Activated naive CD8-positive, alpha-beta T cell treated with anti-CD3 and anti-CD28 coated beads, Interleukin-2, amount 50 U/mL, for 24 hours (primary cell): Measurements from ENCODE around the gene TSNAX.
A peak's percentile ranks its signal among the peaks of the same experiment; 100 is the strongest.

Experiments used
- ATAC-seq: fragments of 150-1000 bp; cut with Tn5 transposase; one replicate; pipeline ENCODE4 v1.10.0; 2021
- DNase-seq: peaks from one replicate; pipeline ENCODE4 v3.0.0; 2021
- H3K27ac Mint-ChIP-seq: one replicate; pipeline ENCODE4 v1.8.0; 2021; ENCODE audit warnings: mild to moderate bottlenecking, mixed read lengths
- H3K27me3 Mint-ChIP-seq: one replicate; pipeline ENCODE4 v1.8.0; 2021; ENCODE audit warnings: mixed read lengths
- H3K36me3 Mint-ChIP-seq: one replicate; pipeline ENCODE4 v1.8.0; 2021; ENCODE audit warnings: low read depth, mixed read lengths
- H3K4me1 Mint-ChIP-seq: one replicate; pipeline ENCODE4 v1.8.0; 2021; ENCODE audit warnings: mixed read lengths
- H3K4me3 Mint-ChIP-seq: one replicate; pipeline ENCODE4 v1.8.0; 2021; ENCODE audit warnings: mild to moderate bottlenecking, moderate library complexity, mixed read lengths
- H3K9me3 Mint-ChIP-seq: one replicate; pipeline ENCODE4 v1.8.0; 2021; ENCODE audit warnings: mixed read lengths

TSNAX gene

DNA sequence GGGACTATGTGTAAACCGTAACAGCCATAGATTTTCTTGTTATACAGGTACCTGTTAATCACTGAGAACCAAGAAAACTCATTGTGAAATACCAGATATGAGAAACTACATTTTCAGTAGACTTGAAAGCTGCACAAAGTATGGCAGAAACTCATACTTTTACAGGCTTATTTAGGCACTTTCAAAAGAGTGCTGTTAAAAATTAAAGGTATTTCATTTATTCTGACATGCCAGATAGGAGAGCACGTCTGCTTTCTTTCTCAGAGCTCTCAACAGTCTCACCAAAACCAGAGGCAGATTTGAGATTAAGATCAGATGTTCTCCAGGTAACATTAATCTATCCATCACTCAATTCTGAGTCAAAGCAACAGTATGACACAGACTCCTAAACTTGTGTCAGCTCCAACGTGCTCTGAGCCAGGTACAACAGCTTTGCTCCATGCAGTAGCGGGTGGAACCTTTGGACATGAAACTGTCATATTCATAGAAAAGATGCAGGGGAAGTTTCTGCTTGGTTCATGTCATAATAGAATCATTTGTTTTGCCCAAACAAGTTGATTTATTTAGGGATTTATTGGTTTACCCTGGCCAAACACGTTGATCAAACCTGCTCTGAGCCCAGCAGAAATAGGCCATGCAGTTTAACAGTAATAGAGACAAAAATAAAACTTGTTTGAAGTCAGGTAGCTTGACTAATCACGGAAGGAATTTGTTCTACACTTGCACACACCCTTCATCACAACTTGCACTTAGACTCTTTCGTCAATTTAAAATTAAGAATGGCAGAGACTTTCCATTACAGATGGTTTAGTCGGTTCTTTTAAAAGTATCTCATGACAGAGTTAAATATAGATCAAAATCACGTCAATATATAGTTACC is 20.8 kb upstream of the TSNAX start:
- Mint-ChIP-seq H3K4me1 (peaks cover 5% of the 10 kb centered on the region), H3K27ac (no peak overlapping the region), H3K27me3 (peaks cover 23% of the 10 kb centered on the region), H3K36me3 (no peaks in the 10 kb centered on the region), H3K4me3 (no peak overlapping the region), H3K9me3 (no peaks in the 10 kb centered on the region)
- DNase-seq (no peak), ATAC-seq (no peak)

DNA sequence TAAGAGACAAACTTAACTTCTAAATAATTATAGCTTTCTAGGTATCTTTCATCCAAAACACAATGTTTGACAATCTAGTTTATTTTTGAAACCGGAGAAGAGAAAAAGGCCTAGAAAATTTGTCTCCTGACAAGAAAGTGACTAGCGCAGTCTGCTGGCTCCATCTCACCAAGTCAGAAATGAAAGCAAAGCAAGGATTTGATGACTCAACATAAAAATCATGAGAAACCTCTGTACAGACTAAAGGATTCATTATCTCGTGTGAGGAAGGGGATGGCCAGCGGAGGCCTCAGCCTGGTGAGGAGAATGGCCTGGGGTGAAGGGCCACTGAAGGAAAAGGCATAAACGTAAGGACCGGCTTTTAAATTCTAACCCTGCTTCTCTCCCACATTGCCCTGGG is 20.0 kb upstream of the TSNAX start:
- H3K27ac Mint-ChIP-seq, result no peak overlapping the region
- no peak overlapping the region for H3K4me3 Mint-ChIP-seq
- peaks cover 23% of the 10 kb centered on the region for H3K27me3 Mint-ChIP-seq
- H3K9me3 Mint-ChIP-seq, result no peaks in the 10 kb centered on the region
- DNase-seq (no peak), ATAC-seq (no peak)
- no peaks in the 10 kb centered on the region for H3K36me3 Mint-ChIP-seq
- H3K4me1 Mint-ChIP-seq, result peaks cover 5% of the 10 kb centered on the region

DNA sequence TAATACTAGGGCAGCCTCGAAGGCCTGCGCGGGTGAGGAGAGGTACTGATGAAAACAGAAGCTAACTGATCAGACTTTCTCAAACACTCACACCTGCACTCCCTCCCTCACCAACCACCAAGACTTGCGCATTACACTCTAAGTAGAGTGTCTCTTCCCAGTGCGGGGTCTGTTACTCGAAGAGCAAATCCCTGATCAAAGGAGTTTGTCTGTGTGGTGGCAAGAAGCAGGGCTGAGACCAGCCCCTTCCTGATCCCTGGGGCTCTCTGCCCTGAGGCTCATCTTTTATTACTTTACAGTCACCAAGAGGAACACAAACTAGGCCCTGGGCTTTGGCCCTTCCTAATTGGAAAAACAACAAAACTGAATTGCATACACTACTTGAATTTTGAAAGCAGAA is 19.5 kb upstream of the TSNAX start:
- peaks cover 23% of the 10 kb centered on the region for H3K27me3 Mint-ChIP-seq
- no peak overlapping the region for H3K4me3 Mint-ChIP-seq
- H3K27ac Mint-ChIP-seq, result no peak overlapping the region
- ATAC-seq, result no peak
- peaks cover 5% of the 10 kb centered on the region for H3K4me1 Mint-ChIP-seq
- no peaks in the 10 kb centered on the region for H3K36me3 Mint-ChIP-seq
- H3K9me3 Mint-ChIP-seq, result no peaks in the 10 kb centered on the region
- DNase-seq, result no peak

DNA sequence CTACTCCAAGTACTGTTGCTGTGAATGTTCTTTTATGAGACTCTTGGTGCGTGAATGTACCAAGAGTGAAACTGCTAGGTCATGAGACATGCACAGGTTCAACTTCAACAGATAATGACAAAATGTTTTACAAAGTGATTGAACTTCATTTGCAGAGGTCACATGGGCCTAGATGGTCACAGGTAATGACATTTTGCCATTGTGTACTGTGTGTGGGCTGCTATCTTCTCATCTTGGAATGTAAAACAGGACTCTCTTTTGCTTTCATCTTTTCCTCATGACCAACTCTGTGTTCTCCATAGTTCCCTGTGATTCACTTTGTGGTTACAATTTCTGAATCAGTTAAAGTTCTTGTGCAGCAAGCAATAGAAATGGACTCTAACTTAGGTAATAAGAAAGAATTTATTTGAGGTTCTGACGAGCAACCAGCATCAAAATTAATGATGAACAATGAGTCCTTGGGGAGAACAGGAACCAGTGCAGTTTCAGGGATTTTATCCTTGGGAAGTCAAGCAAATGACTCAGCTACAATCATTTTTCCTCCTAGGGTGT is 16.2 kb upstream of the TSNAX start:
- peak; percentile 40 for ATAC-seq
- Mint-ChIP-seq H3K36me3 (no peaks in the 10 kb centered on the region), H3K27me3 (peaks cover 5% of the 10 kb centered on the region), H3K4me3 (no peak overlapping the region), H3K27ac (peak overlapping the region; percentile 7), H3K9me3 (no peaks in the 10 kb centered on the region), H3K4me1 (peaks cover 5% of the 10 kb centered on the region)
- DNase-seq, result no peak

DNA sequence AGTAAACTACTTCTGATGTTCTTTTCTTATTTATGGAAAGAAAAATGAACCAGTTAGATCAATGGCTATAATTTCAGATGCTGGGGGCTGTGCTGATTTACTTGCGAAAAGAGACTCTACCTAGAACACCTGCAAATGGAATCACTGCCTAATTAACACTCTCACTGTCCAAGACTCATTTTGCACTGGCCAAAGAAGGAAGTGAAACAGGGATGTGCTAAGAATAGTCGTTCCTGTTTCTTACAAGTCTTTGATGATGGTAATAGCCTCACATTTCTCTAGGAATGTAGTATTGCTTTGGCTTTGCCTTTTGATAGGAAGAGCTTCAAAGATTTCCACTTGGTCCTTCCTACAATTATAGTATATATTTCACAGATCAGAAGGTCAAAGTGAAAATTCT is 12.7 kb upstream of the TSNAX start:
- Mint-ChIP-seq H3K4me3 (no peak overlapping the region), H3K27me3 (peaks cover 2% of the 10 kb centered on the region), H3K36me3 (no peaks in the 10 kb centered on the region), H3K9me3 (no peaks in the 10 kb centered on the region), H3K27ac (no peak overlapping the region), H3K4me1 (peaks cover 5% of the 10 kb centered on the region)
- DNase-seq, result no peak
- no peak for ATAC-seq

DNA sequence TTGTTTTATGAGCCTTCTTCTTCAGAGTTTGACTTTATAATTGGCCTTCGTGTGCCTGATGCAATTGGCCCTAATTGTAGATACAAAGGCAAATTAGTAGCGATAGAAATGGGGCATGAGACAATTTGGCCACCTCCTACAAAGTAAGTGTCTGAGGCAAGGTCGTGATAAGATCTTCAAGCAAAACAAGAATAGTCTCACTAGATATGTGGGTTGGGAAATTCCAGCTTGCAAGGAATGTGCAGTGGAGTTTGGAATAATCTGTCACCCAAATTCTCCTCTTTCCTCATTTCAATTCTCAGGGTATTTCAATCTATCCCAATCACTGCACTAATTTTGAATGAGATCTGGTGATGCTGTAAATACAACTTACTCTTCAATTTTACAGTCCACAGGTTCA is 11.4 kb upstream of the TSNAX start:
- Mint-ChIP-seq H3K27ac (no peak overlapping the region), H3K27me3 (peaks cover 2% of the 10 kb centered on the region), H3K4me3 (no peak overlapping the region), H3K36me3 (peaks cover 2% of the 10 kb centered on the region), H3K4me1 (peaks cover 3% of the 10 kb centered on the region), H3K9me3 (no peaks in the 10 kb centered on the region)
- DNase-seq (no peak), ATAC-seq (no peak)

DNA sequence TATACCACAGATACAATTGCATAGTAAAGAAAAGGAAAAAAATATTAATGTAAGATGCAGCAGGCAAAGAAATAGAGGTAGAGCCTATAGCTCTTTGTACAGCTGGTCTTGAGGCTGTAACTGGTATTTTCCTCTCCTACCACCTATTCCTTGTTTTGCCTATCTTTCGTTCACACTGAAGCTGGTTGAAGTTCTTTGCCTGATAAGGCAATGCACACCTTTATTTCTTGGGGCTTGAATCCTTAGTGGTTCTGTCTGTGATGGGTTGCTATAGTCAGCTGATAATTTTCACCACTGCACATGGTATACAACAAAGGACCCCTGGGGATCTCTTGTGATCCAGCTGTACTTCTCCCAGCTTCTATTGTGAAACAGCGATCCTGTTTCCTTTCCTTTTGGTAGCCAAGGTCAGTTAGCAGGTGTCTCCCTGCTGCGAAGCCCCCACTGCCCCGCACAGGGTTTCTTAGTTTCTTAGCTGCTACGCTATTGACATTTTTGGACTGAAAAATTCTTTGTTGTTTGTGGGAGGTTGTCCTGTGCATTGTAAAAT is 9.9 kb upstream of the TSNAX start:
- H3K9me3 Mint-ChIP-seq, result no peaks in the 10 kb centered on the region

DNA sequence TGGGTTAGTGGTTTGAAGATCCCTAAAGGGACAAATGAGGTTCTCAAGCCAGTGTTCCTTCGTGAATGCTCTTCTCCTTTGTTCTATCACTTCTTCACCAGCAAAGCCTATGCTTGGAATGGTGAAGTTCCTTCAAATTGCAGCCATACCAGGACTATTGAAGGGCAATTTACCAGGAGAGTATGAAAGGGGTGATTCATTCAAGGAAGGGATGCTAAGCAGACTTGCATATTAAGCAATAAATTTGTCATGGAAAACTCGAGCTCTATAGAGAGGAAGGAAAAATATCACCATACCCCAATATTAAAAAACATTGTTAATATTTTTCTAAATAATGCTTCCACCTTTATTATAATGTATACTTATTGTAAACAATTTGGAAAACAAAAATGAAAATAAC is 9.3 kb upstream of the TSNAX start:
- DNase-seq, result no peak
- no peak for ATAC-seq
- H3K4me3 Mint-ChIP-seq, result no peak overlapping the region
- peaks cover 2% of the 10 kb centered on the region for H3K36me3 Mint-ChIP-seq
- H3K27me3 Mint-ChIP-seq, result peaks cover 2% of the 10 kb centered on the region
- H3K9me3 Mint-ChIP-seq, result no peaks in the 10 kb centered on the region
- no peak overlapping the region for H3K27ac Mint-ChIP-seq
- no peaks in the 10 kb centered on the region for H3K4me1 Mint-ChIP-seq

More for the DNA sequence above, 9.9 kb upstream of the TSNAX start:
- DNase-seq (no peak), ATAC-seq (no peak)
- Mint-ChIP-seq H3K4me1 (no peaks in the 10 kb centered on the region), H3K4me3 (no peak overlapping the region), H3K36me3 (peaks cover 2% of the 10 kb centered on the region), H3K27me3 (peaks cover 2% of the 10 kb centered on the region), H3K27ac (no peak overlapping the region)

DNA sequence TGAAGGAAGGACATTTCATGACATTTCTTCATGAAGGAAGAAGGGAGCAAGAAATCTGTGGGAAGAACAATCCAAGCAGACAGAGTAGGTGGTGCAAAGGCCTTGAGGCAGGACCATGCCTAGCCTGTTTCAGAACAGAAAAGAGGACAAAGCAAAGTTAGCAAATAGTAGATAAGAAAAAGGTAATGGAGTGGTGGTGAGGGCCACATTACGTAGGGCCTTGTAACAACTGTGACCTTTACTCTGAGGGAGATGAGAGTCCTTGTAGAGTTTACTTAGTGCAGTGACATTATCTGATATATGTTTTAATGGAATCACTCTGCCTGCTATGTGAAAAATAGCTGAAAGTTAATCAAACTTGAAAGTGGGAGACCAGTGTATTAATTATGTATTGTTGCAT is 6.4 kb upstream of the TSNAX start:
- ATAC-seq (no peak), DNase-seq (no peak)
- peaks cover 2% of the 10 kb centered on the region for H3K36me3 Mint-ChIP-seq

DNA sequence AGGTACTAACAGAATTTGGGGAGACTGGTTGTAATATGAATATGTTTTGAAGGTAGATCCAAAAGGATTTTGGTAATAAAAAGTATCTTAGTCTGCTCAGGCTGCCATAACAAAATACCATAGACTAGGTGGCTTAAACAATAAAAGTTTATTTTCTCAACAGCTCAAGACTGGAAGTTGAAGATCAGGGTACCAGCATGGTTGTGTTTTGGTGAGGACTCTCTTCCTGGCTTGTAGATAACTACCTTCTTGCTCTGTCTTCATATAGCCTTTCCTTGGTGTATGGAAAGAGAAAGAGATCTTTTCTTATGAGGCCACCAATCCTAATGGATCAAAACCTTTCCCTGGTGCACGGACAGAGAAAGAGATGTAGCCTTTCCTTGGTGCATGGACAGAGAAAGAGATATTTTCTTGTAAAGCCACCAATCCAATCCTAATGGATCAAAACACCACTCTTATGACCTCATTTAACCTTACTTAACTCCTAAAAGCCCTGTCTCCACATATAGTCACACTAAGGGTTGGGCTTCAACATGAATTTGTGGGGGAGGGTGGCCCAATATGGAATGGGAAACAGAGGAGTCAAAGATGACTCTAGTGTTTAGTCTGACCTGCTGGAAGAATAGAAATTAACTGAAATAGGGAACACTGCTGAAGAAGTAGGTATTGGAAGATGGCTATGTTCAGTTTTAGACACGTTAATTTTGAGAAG is 5.4 kb upstream of the TSNAX start:
- DNase-seq (no peak), ATAC-seq (no peak)
- H3K4me3 Mint-ChIP-seq, result no peak overlapping the region
- peaks cover 13% of the 10 kb centered on the region for H3K4me1 Mint-ChIP-seq
- no peaks in the 10 kb centered on the region for H3K9me3 Mint-ChIP-seq
- H3K27ac Mint-ChIP-seq, result no peak overlapping the region
- H3K27me3 Mint-ChIP-seq, result no peaks in the 10 kb centered on the region
- peaks cover 2% of the 10 kb centered on the region for H3K36me3 Mint-ChIP-seq

More for the DNA sequence above, 6.4 kb upstream of the TSNAX start:
- Mint-ChIP-seq H3K4me3 (no peak overlapping the region), H3K27me3 (peaks cover 2% of the 10 kb centered on the region), H3K4me1 (peaks cover 4% of the 10 kb centered on the region), H3K27ac (no peak overlapping the region), H3K9me3 (no peaks in the 10 kb centered on the region)

DNA sequence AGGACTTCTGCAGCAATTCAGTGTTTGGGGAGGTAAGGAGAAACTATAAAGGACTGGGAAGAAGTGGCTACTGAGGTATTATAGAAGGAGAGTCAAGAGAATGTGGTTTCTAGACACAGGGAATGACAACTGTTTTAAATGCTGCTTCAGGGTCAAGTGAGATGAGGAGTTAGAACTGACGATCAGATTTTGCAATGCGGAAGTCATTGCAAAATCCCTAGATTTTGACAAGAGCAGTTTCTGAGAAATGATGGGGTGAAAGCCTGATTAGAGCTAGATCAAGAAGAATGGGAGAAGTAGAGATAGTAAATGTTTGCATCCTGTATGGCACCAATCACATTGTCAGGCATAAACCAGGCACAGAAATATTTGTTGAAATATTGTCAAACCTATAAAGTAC is 4.7 kb upstream of the TSNAX start:
- no peak overlapping the region for H3K27ac Mint-ChIP-seq

DNA sequence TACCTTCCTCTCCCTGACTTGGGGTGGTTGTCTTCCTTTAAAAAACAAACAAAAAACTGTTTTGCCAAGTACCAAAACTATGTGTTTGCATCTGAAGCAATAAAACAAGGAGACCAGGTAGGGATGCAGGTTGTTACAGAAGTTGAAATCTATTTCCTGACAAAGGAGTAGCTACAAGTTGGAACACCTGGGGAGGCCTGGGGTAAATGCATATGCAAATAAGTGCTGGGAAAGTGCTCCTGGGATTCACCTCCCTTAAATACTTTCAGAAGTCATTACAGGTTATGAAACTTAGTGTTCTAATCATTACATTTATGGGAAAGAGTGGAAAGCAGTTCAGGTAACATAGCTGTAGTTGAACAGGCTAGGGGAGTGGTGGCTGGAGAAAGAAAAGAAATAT is 1.9 kb upstream of the TSNAX start:
- H3K27ac Mint-ChIP-seq, result no peak overlapping the region

More for the DNA sequence above, 4.7 kb upstream of the TSNAX start:
- no peak overlapping the region for H3K4me3 Mint-ChIP-seq
- no peaks in the 10 kb centered on the region for H3K9me3 Mint-ChIP-seq
- ATAC-seq (no peak), DNase-seq (no peak)
- no peaks in the 10 kb centered on the region for H3K27me3 Mint-ChIP-seq
- H3K36me3 Mint-ChIP-seq, result peaks cover 2% of the 10 kb centered on the region
- H3K4me1 Mint-ChIP-seq, result peaks cover 13% of the 10 kb centered on the region

DNA sequence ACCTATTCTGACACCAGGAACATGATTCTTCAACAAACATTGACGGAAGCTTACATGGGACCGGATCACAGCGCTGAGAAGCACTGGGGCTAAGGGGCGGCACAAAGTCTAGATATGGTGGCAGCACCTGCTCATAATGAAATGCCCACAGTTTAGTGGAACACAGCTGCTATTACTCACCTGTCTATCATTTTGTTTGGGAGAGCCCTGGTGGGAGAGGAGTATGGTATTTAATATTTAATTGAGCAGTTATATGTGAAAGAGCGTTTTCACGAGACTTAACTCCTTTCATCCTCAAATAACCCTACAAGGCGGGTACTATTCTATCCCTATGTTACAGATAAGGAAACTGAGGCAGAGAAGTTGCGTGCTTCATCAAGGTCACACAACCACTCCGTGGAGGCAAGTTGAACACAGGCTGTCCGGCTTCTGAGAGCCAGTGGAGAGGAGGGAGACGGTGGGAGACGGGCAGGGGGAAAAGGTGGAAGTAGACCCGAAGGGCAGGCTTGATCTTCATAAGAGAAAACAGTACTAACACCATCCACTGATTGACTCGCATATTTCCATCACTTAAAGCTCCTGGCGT is 790 bp upstream of the TSNAX start:
- Mint-ChIP-seq H3K27ac (peak overlapping the region; percentile 98), H3K9me3 (no peaks in the 10 kb centered on the region), H3K4me3 (peak overlapping the region; percentile 89), H3K27me3 (no peaks in the 10 kb centered on the region), H3K4me1 (peaks cover 34% of the 10 kb centered on the region), H3K36me3 (peaks cover 9% of the 10 kb centered on the region)
- DNase-seq (peak; percentile 8), ATAC-seq (peak; percentile 9)

More for the DNA sequence above, 1.9 kb upstream of the TSNAX start:
- H3K27me3 Mint-ChIP-seq, result no peaks in the 10 kb centered on the region
- peaks cover 29% of the 10 kb centered on the region for H3K4me1 Mint-ChIP-seq
- ATAC-seq, result no peak
- no peak for DNase-seq
- peaks cover 11% of the 10 kb centered on the region for H3K36me3 Mint-ChIP-seq
- no peak overlapping the region for H3K4me3 Mint-ChIP-seq
- no peaks in the 10 kb centered on the region for H3K9me3 Mint-ChIP-seq

DNA sequence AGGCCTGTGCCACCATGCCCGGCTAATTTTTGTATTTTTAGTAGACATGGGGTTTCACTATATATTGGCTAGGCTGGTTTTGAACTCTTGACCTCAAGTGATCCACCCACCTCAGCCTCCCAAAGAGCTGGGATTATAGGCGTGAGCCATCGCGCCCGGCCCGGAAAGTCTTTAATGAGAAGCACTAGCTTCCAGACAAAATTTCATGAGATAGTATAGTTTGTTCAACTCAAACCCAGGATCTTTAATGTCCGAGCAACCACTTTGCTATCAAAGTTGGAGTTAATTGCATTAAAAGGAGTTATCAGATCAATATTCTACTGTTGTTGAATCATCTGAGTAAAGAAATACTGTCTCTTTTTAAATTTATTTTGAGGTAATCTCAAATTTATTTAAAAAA is 4.8 kb downstream of the TSNAX start:
- no peak for DNase-seq
- H3K27me3 Mint-ChIP-seq, result no peaks in the 10 kb centered on the region
- no peak overlapping the region for H3K4me3 Mint-ChIP-seq
- no peak for ATAC-seq
- peaks cover 37% of the 10 kb centered on the region for H3K4me1 Mint-ChIP-seq
- H3K36me3 Mint-ChIP-seq, result peaks cover 18% of the 10 kb centered on the region
- H3K27ac Mint-ChIP-seq, result no peak overlapping the region
- no peaks in the 10 kb centered on the region for H3K9me3 Mint-ChIP-seq
